Measurements from ENCODE around the gene ZDHHC4. TPM values are rescaled to one million over a fixed set of nuclear protein-coding genes. Genes with fewer than 3 reads are reported as not detected.

Gene ZDHHC4
- total and polyA plus RNA-seq, 9 of the 15 experiments (the other 6 are each of a cell fraction or from before 2014, with no cell fraction given) = 33.4 to 106 (median 58.3) TPM

- TF ChIP-seq ZNF407 (IDR thresholded peaks at IDR 0.05; ENCODE audit: low read depth) (no peak), FOXJ3 (CRISPR knock-in tag; IDR thresholded peaks at IDR 0.05) (no peak), RREB1 (CRISPR knock-in tag; IDR thresholded peaks at IDR 0.05) (0 out of 2 replicates have a peak, but pooled peaks have one; percentile 22), GABPB1 (CRISPR knock-in tag; IDR thresholded peaks at IDR 0.05) (peak; percentile 96), EHMT2 (IDR thresholded peaks at IDR 0.05) (no peak), GTF2E2 (tag; IDR thresholded peaks at IDR 0.05) (no peak), NFRKB (IDR thresholded peaks at IDR 0.05; ENCODE audit: low read depth) (peak; percentile 54; the same call in 1 of the 2 replicates), SRF (CRISPR knock-in tag; IDR thresholded peaks at IDR 0.05) (peak in 1 of 2 experiments; percentile 70; a peak in 2 of 4 replicates), ZNF764 (CRISPR knock-in tag; IDR thresholded peaks at IDR 0.05; ENCODE audit: low read depth) (no peak)
- TF ChIP-seq, protein P1, sequence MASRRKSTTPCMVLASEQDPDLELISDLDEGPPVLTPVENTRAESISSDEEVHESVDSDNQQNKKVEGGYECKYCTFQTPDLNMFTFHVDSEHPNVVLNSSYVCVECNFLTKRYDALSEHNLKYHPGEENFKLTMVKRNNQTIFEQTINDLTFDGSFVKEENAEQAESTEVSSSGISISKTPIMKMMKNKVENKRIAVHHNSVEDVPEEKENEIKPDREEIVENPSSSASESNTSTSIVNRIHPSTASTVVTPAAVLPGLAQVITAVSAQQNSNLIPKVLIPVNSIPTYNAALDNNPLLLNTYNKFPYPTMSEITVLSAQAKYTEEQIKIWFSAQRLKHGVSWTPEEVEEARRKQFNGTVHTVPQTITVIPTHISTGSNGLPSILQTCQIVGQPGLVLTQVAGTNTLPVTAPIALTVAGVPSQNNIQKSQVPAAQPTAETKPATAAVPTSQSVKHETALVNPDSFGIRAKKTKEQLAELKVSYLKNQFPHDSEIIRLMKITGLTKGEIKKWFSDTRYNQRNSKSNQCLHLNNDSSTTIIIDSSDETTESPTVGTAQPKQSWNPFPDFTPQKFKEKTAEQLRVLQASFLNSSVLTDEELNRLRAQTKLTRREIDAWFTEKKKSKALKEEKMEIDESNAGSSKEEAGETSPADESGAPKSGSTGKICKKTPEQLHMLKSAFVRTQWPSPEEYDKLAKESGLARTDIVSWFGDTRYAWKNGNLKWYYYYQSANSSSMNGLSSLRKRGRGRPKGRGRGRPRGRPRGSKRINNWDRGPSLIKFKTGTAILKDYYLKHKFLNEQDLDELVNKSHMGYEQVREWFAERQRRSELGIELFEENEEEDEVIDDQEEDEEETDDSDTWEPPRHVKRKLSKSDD (conservative IDR thresholded peaks at IDR 0.05; ENCODE audit: low read length) = no peak
Measured at GRCh38 chr7:6577369-6578113, at the start of gene ZDHHC4 (continued).
